ENCODE data around the gene ADAMTS2. TPM values are rescaled to one million over a fixed set of nuclear protein-coding genes. Genes with fewer than 3 reads are reported as not detected.

ADAMTS2 gene
- total and polyA plus RNA-seq, 2 of the 8 experiments (the other 6 are each of a cell fraction or from before 2014, with no cell fraction given): 6.6 to 7.3 TPM

DNA sequence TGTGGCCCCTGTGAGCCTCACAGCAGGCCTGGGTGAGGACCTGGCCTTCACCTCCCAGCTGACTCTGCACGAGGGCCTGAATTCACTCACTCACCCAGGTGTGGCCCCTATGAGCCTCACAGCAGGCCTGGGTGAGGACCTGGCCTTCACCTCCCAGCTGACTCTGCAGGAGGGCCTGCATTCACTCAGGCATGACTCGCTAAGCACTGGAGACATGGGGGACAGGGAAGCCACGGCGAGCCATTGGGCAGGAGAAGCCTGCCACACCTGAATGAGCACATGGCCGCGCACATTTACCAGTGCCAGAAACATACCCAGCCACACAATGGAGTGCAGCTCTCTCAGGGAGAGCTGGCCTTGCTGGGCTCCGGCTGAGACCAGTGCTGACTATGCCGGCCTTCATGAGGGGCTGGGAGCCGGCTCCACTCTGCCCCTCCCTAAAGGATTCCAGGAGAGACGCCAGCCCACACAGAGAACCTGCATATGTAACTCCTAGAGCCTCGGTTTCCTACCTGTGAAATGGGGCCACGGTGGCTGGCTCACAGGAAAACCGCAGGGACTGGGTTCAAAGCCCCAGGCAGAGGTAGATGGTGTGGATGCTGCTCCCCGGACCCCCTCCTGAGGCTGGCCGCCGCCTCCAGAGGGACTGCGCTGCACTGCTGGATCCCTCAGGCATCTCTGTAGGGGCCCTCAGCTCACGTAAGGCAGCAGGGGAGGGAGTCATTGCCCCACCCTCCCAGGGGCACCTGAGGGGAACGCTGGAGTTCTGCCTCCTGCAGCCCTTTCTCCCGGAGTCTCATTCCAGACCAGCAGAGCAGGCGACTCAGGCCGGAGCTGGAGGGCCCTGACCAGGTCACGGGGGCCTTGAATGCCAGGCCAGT, 7.2 kb downstream of the ADAMTS2 start (continued):
- TF ChIP-seq, protein P1, sequence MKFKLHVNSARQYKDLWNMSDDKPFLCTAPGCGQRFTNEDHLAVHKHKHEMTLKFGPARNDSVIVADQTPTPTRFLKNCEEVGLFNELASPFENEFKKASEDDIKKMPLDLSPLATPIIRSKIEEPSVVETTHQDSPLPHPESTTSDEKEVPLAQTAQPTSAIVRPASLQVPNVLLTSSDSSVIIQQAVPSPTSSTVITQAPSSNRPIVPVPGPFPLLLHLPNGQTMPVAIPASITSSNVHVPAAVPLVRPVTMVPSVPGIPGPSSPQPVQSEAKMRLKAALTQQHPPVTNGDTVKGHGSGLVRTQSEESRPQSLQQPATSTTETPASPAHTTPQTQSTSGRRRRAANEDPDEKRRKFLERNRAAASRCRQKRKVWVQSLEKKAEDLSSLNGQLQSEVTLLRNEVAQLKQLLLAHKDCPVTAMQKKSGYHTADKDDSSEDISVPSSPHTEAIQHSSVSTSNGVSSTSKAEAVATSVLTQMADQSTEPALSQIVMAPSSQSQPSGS (IDR thresholded peaks at IDR 0.05; ENCODE audit: low read length): no peak
- no peak for TF ChIP-seq GTF2F1 (IDR thresholded peaks at IDR 0.05; ENCODE audit: borderline replicate concordance, low read depth, low read length)
- TF ChIP-seq, protein P2, sequence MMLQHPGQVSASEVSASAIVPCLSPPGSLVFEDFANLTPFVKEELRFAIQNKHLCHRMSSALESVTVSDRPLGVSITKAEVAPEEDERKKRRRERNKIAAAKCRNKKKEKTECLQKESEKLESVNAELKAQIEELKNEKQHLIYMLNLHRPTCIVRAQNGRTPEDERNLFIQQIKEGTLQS (IDR thresholded peaks at IDR 0.05; ENCODE audit: insufficient read depth, low read depth, low read length): no peak
- TF ChIP-seq, protein P3, sequence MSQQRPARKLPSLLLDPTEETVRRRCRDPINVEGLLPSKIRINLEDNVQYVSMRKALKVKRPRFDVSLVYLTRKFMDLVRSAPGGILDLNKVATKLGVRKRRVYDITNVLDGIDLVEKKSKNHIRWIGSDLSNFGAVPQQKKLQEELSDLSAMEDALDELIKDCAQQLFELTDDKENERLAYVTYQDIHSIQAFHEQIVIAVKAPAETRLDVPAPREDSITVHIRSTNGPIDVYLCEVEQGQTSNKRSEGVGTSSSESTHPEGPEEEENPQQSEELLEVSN (IDR thresholded peaks at IDR 0.05): no peak
